Measurements from ENCODE around the gene CBFB.
A peak's percentile ranks its signal among the peaks of the same experiment; 100 is the strongest.
"Not testable (repeated sequence)": the region's sequence is repeated elsewhere in the genome, so short reads cannot be mapped to it uniquely, and the experiment has no call there.

Gene CBFB

DNA sequence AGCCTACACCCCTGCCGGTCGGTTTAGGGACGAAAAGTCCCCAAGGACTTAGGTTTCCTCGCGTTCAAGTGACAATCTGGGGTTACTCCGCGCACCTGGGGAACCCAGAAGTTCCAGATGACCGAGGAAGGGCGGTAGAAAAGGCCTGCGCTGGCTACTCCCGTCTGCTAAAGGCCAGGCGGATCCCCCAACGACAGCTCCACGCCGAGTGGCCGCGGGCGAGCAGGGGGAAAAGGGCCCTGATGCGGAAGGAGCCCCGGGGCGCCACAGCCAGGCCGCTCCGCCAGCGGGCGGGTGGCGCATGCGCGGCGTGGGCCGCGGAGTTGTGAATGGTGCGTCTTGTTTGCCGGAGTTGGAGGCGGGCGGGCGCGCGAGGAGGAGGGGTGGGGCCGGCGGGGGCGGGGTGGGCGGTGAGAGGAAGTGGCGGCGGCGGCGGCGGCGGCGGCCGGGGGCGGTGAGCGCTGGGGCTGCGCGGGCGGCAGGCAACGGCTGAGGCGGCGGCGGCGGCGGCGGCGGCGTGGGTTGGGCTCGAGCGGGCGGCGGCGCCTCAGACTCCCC, at the start of gene CBFB:
Gene CBFB (plus strand): TSS at position 454 of the 558 bp plus-strand sequence. CDS start 259 bp downstream, outside the sequence.
- intact Hi-C loops (cut with micrococcal nuclease): loop anchor here (5.0 kb wide), 1 partner anchor 79 kb away; the partner anchor contains the start of gene PHAF1
- Mint-ChIP-seq H3K27me3 (no peaks in the 10 kb centered on the region), H3K36me3 (ENCODE audit: low read depth) (peaks cover 42% of the 10 kb centered on the region), H3K4me3 (peak within 1 kb of the TSS; percentile 88), H3K4me1 (ENCODE audit: low read depth) (peaks cover 39% of the 10 kb centered on the region), H3K9me3 (no peaks in the 10 kb centered on the region), H3K27ac (peak within 1 kb of the TSS; percentile 87)

DNA sequence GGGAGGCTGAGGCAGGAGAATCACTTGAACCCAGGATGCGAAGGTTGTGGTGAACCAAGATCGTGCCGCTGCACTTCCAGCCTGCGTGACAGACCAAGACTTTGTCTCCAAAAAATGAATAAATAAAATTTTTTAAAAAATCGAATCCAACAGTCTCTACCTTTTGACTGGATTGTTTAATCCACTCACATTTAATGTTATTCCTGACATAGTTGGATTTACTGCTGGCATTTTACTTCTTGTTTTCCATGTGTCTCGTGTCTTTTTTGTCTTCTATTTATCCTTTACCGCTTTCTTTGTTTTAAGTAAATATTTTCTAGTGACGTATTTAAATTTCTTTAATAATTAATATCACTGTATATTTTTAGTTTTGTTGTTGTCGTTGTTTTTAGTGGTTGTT, 45.9 kb upstream of the CBFB start:
- Mint-ChIP-seq H3K27me3 (peaks cover 5% of the 10 kb centered on the region), H3K4me1 (ENCODE audit: low read depth) (peaks cover 31% of the 10 kb centered on the region), H3K36me3 (ENCODE audit: low read depth) (no peaks in the 10 kb centered on the region), H3K4me3 (no peak overlapping the region), H3K27ac (no peak overlapping the region), H3K9me3 (no peaks in the 10 kb centered on the region)
- intact Hi-C loops (cut with micrococcal nuclease): no loop called here

- Mint-ChIP-seq H3K9me3 (no peaks in the 10 kb centered on the region), H3K4me3 (no peak overlapping the region), H3K27ac (no peak overlapping the region), H3K27me3 (peaks cover 9% of the 10 kb centered on the region), H3K4me1 (ENCODE audit: low read depth) (peaks cover 16% of the 10 kb centered on the region), H3K36me3 (ENCODE audit: low read depth) (no peaks in the 10 kb centered on the region)
- intact Hi-C loops (cut with micrococcal nuclease): no loop called here
Observed at GRCh38 chr16:66984892-66985311, 44.0 kb upstream of the CBFB start.

GRCh38 chr16:66986559-66986958, 42.4 kb upstream of the CBFB start:
- Mint-ChIP-seq H3K4me1 (ENCODE audit: low read depth) (peaks cover 12% of the 10 kb centered on the region), H3K4me3 (no peak overlapping the region), H3K36me3 (ENCODE audit: low read depth) (no peaks in the 10 kb centered on the region), H3K9me3 (no peaks in the 10 kb centered on the region), H3K27ac (no peak overlapping the region), H3K27me3 (peaks cover 7% of the 10 kb centered on the region)
- intact Hi-C loops (cut with micrococcal nuclease): no loop called here

- H3K27me3 Mint-ChIP-seq: peaks cover 8% of the 10 kb centered on the region
- H3K36me3 Mint-ChIP-seq (ENCODE audit: low read depth): no peaks in the 10 kb centered on the region
- no peak within 1 kb of the TSS for H3K27ac Mint-ChIP-seq
- intact Hi-C loops (cut with micrococcal nuclease): no loop called here
- H3K9me3 Mint-ChIP-seq: no peaks in the 10 kb centered on the region
- no peak within 1 kb of the TSS for H3K4me3 Mint-ChIP-seq
- no peaks in the 10 kb centered on the region for H3K4me1 Mint-ChIP-seq (ENCODE audit: low read depth)
Observed at GRCh38 chr16:66988197-66988788, 40.7 kb upstream of the CBFB start, which contains the start of gene CES4A. Gene CES4A, plus strand, starts transcription at chr16:66988589. Its CDS starts 184 bp downstream, at chr16:66988773.

- Mint-ChIP-seq H3K27me3 (peaks cover 8% of the 10 kb centered on the region), H3K4me1 (ENCODE audit: low read depth) (no peaks in the 10 kb centered on the region), H3K27ac (no peak overlapping the region), H3K36me3 (ENCODE audit: low read depth) (no peaks in the 10 kb centered on the region), H3K9me3 (no peaks in the 10 kb centered on the region), H3K4me3 (no peak overlapping the region)
- intact Hi-C loops (cut with micrococcal nuclease): no loop called here
Observed at GRCh38 chr16:66991545-66992077, 37.3 kb upstream of the CBFB start.

DNA sequence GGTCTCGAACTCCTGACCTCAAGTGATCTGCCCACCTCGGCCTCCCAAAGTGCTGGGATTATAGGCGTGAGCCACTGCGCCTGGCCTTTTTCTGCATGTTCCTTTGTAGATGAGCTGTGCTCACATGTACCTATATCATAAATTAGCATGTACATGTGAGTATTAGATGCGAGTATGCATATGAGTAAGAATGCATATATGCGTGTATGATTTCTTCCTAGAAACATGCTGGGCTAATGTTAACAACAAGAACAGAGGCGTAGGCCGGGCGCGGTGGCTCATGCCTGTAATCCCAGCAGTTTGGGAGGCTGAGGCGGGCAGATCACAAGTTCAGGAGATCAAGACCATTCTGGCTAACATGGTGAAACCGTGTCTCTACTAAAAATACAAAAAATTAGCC, 35.4 kb upstream of the CBFB start:
- H3K4me3 Mint-ChIP-seq; H3K27ac Mint-ChIP-seq; intact Hi-C loops (cut with micrococcal nuclease); H3K36me3 Mint-ChIP-seq (ENCODE audit: low read depth); H3K4me1 Mint-ChIP-seq (ENCODE audit: low read depth); H3K9me3 Mint-ChIP-seq: not testable (repeated sequence)
- peaks cover 12% of the 10 kb centered on the region for H3K27me3 Mint-ChIP-seq

- peaks cover 31% of the 10 kb centered on the region for H3K27me3 Mint-ChIP-seq
- H3K27ac Mint-ChIP-seq: no peak overlapping the region
- intact Hi-C loops (cut with micrococcal nuclease): no loop called here
- H3K4me1 Mint-ChIP-seq (ENCODE audit: low read depth): peaks cover 11% of the 10 kb centered on the region
- H3K36me3 Mint-ChIP-seq (ENCODE audit: low read depth): no peaks in the 10 kb centered on the region
- no peaks in the 10 kb centered on the region for H3K9me3 Mint-ChIP-seq
- H3K4me3 Mint-ChIP-seq: no peak overlapping the region
Observed at GRCh38 chr16:66996324-66996982, 32.5 kb upstream of the CBFB start.

- H3K4me3 Mint-ChIP-seq: no peak overlapping the region
- no peaks in the 10 kb centered on the region for H3K9me3 Mint-ChIP-seq
- H3K36me3 Mint-ChIP-seq (ENCODE audit: low read depth): no peaks in the 10 kb centered on the region
- H3K27me3 Mint-ChIP-seq: peaks cover 35% of the 10 kb centered on the region
- H3K4me1 Mint-ChIP-seq (ENCODE audit: low read depth): peaks cover 11% of the 10 kb centered on the region
- intact Hi-C loops (cut with micrococcal nuclease): no loop called here
- H3K27ac Mint-ChIP-seq: no peak overlapping the region
Observed at GRCh38 chr16:66996983-66997358, 32.0 kb upstream of the CBFB start.

DNA sequence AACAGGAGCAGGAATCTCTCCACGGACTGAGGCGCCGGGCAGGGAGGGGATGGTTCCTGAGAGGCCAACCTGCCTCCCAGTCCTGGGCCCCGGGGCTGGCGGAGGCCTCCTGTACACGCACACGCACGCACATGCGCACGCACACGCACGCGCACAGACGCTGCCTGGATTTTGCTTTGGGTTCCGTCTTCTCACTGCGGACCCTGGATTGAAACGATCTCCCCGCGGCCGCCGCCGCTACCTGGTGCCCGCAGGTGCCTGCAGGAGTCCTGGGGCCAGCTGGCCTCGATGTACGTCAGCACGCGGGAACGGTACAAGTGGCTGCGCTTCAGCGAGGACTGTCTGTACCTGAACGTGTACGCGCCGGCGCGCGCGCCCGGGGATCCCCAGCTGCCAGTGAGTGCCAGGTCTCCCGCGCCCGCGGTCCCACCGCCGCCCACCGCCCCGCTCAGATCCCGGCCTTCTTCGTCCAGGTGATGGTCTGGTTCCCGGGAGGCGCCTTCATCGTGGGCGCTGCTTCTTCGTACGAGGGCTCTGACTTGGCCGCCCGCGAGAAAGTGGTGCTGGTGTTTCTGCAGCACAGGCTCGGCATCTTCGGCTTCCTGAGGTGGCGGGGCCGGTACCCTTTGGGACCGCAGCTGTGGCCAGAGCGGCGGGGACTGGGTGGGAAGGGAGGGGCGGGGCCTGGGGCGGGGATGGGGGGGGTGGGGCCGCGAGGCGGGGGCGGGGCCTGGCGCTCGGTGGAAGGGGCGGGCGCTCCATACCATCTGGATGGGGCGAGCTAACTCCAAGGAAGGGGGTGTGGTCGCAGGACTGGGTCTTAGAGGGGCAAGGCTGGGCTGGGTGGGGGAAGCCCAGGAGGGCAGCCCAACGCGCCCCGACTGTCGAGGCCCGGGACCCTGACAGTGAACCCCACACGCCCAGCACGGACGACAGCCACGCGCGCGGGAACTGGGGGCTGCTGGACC, 28.3 kb upstream of the CBFB start:
- Mint-ChIP-seq H3K36me3 (ENCODE audit: low read depth) (peaks cover 26% of the 10 kb centered on the region), H3K4me3 (peak overlapping the region; percentile 79), H3K27me3 (peaks cover 46% of the 10 kb centered on the region), H3K9me3 (no peaks in the 10 kb centered on the region), H3K27ac (peak overlapping the region; percentile 62), H3K4me1 (ENCODE audit: low read depth) (peaks cover 11% of the 10 kb centered on the region)
- intact Hi-C loops (cut with micrococcal nuclease): no loop called here

- Mint-ChIP-seq H3K36me3 (ENCODE audit: low read depth) (peaks cover 26% of the 10 kb centered on the region), H3K27ac (no peak overlapping the region), H3K27me3 (peaks cover 48% of the 10 kb centered on the region), H3K4me3 (no peak overlapping the region), H3K9me3 (no peaks in the 10 kb centered on the region), H3K4me1 (ENCODE audit: low read depth) (peaks cover 11% of the 10 kb centered on the region)
- intact Hi-C loops (cut with micrococcal nuclease): no loop called here
Observed at GRCh38 chr16:67001726-67002125, 27.2 kb upstream of the CBFB start.

GRCh38 chr16:67006930-67007658, 21.9 kb upstream of the CBFB start:
- Mint-ChIP-seq H3K4me3 (no peak overlapping the region), H3K9me3 (no peaks in the 10 kb centered on the region), H3K4me1 (ENCODE audit: low read depth) (no peaks in the 10 kb centered on the region), H3K36me3 (ENCODE audit: low read depth) (peaks cover 26% of the 10 kb centered on the region), H3K27ac (no peak overlapping the region), H3K27me3 (peaks cover 28% of the 10 kb centered on the region)
- intact Hi-C loops (cut with micrococcal nuclease): no loop called here

DNA sequence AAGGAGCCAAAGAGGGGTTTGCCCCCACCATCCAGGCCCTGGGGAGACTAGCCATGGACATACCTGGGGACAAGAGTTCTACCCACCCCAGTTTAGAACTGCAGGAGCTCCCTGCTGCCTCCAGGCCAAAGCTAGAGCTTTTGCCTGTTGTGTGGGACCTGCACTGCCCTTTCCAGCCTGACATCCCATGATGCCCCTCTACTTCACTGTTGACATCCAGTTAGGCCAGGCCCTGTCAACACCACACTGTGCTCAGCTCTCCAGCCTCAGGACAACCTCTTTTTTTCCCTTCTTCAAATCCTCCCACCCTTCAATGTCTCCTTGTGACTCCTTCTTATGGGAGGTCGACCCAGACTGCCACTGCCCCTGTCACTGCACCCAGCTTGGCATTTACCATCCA, 19.8 kb upstream of the CBFB start:
- Mint-ChIP-seq H3K27me3 (peaks cover 32% of the 10 kb centered on the region), H3K9me3 (no peaks in the 10 kb centered on the region), H3K36me3 (ENCODE audit: low read depth) (peaks cover 9% of the 10 kb centered on the region), H3K4me1 (ENCODE audit: low read depth) (peaks cover 6% of the 10 kb centered on the region), H3K4me3 (no peak overlapping the region), H3K27ac (no peak overlapping the region)
- intact Hi-C loops (cut with micrococcal nuclease): no loop called here

Data from dendritic cell treated with granulocyte-macrophage colony-stimulating factor and Interleukin-4, amounts not matched to agents 40 ng/mL and 50 ng/mL, for 4 days (primary cell).